ENCODE data around the gene IL36B.

IL36B gene

DNA sequence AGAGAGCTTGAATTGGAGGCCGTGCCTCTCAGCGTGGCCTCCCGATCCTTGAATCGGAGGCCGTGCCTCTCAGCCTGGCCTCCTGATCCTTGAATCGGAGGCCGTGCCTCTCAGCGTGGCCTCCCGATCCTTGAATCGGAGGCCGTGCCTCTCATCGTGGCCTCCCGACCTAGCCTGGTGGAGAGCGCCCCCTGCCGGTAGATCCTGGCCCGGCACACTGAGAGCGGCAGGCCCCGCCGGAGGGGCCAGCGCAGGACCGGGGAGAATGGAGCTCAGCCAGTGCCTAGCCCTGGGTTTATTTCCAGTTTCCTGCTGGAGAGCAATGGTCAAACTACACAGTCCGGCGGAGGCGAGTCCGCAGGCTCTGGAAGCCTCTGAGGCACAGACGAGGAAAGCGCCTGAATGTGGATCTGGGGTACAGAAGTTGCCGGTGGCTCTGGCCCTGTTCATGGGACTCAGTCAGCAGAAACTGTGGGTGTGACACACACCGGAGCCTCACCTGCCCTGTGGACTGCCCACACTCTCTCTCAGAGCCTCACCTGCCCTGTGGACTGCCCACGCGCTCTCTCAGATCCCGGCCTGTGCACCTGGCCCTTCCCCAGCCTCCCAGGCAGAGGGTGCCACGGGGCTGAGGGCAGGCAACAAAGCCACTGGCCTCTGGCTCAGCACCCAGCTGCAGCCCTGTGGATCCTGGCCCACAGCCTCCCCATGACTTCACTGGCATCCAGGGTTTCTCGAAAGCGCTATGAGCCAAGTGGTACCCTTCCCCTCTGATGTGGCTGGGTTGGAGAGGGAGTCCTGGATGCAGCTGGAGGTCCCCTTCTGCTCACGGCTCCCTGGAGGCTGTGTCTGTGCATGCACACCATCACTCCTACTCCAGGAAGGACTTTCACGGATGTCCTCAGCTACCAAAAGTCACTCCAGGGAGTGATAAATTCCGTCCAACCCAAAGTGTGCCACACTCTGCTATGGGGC lies 1.5 kb downstream of the IL36B start:
- no peak for DNase-seq

DNA sequence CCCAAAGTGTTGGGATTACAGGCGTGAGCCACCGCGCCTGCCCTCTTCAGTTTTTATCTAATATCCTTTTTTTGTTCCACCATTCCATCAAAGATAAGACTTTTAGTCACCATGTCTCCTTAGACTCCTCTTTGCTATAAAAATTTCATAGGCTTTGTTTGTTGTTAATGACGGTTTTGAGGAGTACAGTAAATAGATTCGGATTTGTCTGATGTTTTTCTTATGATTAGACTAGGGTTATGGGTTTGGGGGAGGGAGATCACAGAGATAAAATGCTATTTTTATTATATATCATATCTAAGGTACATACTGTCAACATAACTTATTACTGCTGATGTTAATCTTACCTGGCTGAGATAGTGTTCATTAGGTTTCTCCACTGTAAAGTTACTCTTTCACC lies 6.2 kb downstream of the IL36B start:
- no peak for DNase-seq

DNA sequence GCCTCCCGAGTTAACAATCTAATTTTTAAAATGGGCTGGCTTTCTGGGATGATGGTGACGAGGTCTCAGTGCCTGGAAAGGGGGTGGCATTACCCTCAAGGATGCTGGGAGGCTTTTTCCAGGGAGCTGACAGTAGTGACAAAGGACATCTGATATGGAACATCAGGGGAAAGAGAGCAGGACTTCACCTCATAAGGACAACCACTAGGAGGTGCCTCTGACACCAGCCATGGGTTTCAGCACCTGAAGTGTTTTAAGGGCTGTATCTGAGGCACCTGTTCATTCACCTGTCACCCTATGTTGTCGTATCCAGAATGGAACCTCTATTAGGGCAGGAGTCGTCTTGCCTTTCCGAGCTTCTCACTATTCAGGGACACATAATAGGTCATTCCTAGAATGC lies 10.8 kb downstream of the IL36B start:
- DNase-seq: no peak

DNA sequence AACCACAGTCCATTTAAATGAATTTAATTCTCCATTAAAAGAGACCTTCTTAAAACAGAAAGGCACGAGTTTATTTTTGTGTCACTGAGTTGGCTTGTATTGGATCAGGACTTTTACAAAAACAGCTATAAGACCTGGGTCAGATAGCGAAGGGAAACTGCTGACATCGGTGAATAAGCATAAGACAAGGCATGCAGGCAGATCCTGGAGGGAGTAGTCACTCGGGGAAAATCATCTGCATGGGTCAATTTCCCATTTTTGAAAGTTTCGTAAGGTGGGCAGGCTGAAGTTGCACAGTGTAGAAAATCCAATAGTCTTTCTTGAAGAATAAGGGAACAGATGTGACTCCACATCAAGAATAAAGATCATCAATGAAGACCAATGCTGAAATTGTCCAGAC lies 12.9 kb downstream of the IL36B start:
- DNase-seq: no peak

DNA sequence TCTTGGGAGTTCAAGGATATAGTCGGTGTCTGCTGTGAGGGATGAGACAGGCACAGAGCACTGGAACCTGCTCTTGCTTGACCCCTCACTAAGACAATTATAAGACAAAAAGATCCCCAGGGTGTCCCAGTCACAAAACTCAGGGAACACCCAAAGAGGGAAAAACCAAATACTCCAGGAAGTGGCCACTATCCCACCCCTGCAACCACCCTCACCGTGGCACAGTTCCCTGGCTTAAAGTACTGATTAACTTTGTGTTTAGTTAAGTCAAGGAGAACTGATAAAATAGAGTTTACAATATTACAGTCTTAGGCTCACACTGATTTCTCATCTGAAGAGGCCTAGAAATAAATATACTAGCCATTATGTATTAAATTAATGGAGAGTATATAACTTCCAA lies 13.5 kb downstream of the IL36B start:
- no peak for DNase-seq

DNA sequence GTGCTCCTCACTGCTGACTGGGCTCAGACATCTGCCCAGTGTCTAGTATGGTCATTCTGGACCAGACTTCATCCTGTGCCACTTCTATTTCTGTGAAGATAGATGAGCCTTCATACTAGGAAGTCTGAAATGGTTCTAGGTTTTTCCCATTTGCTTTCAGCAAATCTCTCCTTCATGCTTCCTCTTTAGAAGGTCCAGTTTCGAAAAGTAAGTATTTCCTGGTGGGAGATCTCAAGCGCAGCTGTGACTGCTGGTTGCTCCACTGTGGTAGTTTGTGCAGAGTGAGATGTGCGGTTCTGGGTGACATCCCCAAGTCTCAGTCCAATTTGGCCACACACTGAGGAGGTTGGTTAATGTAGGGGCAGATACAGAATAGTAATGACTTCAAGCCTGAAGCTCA lies 14.4 kb downstream of the IL36B start:
- DNase-seq: no peak

DNA sequence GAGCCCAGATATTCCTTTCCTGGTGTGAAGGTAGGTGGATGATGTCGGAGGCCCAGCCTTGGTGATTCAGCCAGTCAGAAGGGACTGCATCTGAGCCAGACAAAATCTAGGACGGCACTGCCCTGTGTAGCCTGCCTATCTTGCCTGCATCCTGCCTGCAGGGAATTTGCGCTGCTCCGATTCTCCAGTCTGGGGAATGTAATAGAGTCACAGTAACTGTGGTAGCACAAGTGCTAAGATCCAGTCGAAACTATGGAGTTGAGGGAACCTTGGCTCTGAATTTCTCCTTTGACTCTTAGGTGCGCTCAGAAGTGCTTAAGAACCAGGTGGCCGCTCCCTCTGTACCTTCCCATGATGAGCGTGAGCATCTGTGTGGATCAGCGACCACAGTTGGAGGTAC lies 15.9 kb downstream of the IL36B start:
- no peak for DNase-seq

DNA sequence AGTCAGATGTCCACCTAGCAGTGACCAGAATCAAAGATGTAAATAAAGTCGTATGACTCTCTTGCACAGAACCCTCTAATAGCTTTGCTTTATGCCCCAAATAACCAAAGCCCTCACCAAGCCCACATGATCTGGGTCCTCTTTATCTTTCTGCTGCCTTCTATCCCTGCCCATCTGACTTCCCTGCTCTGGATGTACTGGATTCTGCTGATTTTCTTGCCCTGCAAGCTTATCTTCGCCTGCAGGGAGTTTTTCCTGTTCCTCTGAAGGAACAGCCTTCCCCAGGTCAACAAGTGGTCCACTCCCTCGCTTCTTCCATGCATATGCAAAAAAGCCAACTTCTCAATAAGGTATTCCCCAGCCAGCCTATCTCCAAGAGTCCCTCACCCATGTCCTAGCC lies 18.7 kb downstream of the IL36B start:
- no peak for DNase-seq

DNA sequence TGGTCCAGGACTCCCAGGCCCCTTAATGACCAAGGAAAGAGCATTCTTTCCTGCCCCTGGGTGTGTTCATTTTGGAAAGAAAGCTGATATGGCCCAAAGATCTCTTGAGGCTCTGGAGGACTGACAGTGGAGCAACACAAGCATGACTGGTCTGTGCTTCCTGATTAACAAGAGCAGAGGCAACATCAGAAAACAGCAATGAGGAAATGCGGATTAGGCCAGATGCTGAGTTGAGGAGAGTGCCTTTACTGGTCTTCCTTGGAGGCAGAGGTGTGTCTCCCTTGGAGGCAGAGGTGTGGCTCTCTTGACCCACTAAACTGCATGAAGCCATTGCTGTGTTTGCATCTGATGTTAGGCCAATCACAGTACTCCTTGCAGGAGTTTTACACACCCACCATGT lies 19.9 kb downstream of the IL36B start:
- DNase-seq: no peak

DNA sequence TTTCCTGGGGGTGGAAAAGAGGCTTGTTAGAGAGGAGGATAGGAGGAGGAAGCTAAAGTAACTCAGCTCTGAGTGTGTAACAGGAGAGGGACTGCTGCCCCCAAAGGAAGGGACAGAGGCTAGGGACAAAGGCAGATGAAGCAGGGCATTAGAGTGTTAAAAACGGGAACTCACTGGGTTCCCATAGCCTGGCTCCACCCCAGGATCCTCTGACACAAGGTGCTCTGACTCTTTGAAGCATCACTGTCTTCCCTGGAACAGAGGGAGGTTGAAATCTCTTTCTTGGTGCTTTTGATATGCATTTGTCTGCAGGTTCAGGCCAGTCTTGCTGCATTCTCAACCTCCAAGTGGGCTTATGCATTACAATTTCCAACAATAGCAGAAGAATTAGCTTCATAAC lies 24.6 kb downstream of the IL36B start:
- DNase-seq: no peak

DNA sequence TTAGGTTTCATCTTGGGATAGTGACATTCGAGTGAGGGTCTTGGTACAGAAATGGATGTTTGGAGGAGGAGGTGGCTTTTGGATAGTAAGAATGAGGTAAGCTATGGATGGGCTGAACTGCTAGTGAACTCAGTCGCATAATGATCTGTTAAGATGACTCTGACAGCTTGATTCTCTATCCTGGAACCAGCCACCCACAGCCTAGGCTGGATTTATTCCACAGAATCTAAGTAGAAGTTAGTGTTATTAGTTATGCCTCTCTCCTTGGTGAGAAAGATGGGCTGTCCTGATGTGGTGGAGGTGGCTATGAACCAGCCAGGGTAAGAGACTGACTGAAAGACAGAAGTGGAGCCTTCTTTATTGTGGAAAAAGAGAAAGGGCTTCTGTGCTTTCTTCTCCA lies 25.0 kb downstream of the IL36B start:
- no peak for DNase-seq

DNA sequence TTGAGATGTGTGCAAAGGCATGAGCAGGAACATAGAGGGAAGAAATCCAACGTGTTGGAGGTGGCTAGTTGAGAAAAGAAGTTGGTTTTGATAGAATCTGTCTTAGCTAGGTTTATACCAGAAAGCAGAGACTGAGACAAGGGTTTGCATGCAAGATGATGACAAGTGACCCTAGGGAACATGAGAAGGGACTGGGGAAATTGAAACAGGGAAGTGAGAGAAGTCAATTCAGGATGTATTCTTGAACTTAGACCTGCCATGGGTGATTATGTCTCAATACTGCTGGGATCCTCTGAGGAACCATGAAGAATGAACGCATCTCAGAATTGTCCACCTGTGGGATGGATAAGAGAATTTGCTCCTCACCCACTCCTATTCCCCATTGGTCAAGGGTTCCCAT lies 26.9 kb downstream of the IL36B start:
- no peak for DNase-seq

DNA sequence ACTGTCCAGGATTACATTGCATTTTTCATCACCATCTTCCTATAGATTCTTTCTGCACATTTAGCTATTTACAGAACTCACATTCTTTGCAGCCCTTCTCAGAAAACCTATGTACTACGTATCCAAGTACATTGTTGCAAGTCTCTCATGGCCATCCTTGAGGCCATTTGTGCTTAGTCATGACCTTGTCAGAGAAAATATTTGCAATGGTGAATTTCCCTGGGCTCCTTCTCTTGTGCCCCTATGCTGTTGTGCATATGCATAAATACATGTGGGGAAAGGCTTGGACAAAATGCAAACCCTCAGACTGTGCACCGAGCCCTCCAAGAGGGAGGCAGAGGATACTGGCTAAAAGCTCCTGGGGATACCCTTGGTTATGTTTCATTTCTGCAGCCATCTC lies 27.9 kb downstream of the IL36B start:
- DNase-seq: no peak

DNA sequence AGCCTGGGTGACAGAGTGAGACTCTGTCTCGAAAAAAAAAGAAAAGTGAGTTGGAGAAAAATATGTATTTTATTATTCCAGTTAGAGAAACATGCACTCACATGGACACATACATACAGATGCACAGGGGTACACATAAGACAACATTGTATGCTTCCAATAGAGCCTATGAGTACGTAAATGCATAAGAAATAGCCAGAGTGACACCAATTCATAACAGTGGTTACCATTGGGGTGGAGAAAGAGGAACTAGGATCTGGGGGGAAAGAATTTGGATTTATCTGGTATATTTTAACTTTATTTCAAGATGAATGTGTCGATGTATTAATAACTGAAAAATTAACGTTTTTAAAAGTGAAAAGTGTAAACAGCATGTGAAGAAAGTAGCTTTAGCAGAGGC lies 31.4 kb downstream of the IL36B start:
- no peak for DNase-seq

DNA sequence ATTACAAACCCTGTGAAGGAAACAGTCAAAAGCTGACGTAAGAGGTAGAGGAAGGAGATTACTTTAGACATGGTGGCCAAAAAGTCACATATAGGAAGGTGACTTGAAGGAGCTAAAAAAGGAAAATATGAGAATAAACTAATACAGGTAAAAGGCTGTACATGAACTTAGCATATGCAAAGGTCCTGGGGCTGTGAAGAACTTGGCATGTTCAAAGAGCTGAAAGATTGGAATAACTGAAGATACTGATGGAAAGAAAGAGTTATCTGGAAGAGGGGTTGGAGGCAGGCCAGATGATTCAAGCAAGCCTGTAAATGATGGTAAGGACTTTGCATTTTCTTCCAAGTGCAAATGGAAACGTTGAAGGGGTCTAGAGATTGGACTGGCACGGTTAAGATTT lies 34.2 kb downstream of the IL36B start:
- no peak for DNase-seq

DNA sequence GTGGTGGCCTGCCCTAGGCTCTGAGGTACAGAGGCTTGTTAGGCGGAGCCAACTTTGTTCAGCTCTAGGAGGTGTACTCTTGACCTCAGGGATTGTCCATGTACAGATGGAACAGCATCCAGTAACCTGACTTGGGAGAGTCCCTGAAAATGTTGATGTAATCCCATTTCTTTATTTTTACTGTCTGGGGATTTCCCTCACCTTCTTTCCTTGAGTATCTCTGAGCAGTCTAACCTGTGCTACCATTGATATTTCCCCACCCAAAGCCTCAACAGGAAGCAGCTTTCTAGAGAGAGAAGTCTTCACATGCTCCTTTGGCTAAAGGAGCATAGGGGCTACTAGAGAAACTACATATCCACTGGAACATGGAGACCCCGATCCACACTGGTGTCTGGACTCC lies 37.0 kb downstream of the IL36B start:
- no peak for DNase-seq

DNA sequence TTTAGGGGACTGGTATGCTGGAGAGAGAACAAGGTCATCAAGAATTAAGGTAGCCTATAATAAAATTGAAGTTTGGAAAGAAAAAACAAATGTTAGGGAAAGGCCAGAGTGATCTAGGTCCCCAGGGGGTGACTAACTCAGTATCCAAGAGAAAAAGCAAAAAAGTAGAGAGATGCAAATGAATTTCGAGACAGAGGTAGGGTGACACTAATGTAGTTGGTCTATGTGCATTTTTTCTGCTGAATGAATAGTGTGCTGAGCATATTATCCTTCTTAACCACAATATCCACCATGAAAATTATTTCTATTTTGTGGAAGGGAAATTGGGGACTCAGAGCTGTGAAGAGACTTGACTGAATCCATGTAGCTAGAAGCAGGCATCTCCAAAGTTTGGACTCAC lies 37.6 kb downstream of the IL36B start:
- DNase-seq: no peak

DNA sequence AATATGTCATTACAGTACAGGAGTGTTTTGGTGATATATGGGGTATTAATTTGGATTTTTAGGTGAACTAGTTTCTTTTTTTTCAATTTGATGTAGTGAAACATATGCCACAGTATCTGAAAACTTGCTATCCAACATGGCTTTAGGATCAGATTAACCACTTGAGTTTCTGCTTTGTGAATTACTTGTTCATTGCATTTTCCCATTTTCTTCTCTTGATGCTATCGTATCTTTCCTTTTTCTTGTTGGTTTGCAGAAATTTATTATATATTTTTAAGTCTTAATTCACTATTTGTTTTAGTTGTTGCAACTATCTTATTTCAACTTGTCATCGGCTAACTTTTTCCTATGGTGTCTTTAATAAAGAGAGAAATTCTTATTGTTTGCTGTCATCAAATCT lies 38.6 kb downstream of the IL36B start:
- no peak for DNase-seq

DNA sequence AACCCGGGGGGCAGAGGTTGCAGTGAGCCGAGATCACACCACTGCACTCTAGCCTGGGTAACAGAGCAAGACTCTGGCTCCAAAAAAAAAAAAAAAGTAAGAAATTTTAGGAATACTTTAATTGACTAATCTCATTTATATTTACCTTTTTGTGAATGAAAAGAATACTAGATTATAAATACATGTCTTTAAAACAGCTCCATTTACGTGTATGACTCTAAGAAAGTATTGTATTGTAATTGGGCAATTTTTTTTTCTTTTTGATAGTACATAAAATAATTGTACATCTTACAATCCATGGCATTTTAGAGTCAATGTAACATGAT lies 39.4 kb downstream of the IL36B start:
- no peak for DNase-seq

DNA sequence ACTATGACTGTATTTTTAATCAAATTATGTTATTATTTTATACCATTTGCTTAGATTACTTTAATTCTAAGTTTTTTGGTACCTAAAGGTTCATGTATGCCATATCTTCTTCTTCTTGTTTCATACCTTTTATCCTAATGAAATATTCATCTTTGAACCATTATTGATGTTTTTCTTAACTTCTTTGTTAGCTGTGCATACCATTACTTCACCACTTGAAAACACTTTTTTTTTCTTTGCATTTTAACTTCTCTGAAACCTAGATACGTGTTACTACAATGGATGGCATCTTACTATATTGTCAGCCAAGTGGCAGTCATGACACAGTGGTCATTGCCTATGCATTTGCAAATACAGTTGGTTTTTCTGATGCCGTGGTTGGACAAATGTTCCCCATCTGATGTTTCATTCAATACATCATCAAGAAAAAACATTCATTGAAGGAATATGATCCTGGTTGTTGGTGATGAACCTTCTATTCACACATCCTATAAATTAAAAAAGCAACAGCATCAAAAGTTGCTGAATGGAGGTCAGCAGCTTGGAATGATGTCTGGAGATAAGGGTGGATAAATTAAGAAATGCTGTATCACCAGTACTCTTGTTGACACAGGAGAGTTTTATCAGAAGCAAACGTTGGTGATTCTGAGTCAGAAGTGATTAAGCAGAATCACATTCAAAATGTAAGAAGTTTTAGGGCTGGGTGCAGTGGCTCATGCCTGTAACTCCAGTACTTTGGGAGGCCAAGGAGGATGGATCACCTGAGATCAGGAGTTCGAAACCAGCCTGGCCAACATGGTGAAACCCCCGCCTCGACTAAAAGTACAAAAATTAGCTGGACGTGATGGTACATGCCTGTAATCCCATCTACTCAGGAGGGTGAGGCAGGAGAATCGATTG lies 40.0 kb downstream of the IL36B start:
- no peak for DNase-seq

DNA sequence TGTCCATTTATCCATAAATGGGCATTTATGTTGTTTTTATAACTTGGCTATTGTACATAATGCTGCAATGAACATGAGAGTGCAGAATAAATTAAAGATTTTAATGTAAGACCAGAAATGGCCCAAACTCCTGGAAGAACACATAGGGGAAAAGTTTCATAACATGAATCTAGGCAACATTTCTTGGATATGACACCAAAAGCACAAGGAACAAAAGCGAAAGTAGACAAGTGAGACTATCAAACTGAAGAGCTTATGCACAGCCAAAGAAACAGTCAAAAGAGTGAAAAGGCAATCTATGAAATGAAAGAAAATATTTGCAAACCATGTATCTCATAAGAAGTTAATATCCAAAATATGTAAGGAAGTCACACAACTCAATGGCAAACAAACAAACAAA lies 41.6 kb downstream of the IL36B start:
- no peak for DNase-seq

DNA sequence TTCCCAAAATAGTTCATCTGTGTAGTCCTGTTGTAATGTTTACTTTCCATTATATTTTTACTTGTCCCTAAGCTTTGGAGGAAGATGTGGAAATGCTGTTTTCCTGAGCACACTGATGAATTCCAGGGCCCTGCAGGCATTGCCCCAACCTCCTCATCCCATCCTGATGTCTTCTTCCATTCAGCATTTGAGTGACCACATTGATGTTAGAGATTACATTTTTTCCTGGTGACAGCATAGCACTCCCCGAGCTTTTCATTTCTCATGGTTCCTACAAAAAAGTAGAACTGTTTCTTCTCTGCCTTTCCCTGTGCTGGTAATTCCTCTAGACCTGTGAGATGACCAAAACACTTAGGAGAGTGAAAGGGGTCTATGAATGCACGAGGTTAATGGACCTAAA lies 42.6 kb downstream of the IL36B start:
- DNase-seq: no peak

DNA sequence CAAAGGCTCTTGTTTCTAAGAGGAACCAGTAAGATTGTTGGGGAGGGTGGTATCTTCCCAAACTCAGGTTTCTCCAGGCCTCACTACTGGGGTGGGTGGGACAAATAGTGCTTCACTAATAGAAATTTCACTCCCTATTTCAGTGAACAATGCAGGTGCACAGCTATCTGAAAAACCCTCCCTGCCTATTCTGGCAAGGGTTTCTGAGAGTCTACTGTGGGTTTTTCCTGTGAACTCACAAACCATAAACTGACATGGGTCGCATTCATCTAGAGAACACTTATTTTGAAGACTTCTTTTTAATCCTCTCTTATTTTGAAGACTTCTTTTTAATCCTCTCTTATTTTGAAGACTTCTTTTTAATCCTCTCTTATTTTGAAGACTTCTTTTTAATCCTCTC lies 43.0 kb downstream of the IL36B start:
- no peak for DNase-seq

DNA sequence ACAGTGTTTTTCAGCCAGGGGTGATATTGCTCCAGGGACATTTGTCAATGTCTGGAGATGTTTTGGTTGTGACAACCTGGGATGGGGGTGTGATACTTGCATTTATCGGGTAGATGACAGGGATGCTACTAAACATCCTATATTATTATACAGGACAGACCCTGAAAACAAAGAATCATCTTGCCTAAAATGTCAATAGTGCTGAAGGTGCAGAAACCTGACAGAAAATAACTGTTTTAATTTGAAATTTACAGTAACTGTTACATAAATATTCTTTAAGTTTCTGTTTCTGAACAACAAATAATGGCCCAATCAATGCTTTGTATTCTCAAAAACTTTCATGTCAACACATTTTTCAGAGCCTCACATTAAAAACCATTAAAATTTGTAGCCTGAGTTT lies 45.4 kb downstream of the IL36B start:
- DNase-seq: no peak

Measured in KG1 (cell line).